GM10248 (cell line): ENCODE results near the gene OSER1.

Experiments used
- CTCF ChIA-PET: fragments of 300-600 bp; sonication (Branson Sonifier 250); formaldehyde crosslinking; extraction: SDS; loops from one replicate; lab custom pipeline; 2021; ENCODE audit warnings: antibody characterized with exemption; lab: Yijun Ruan, JAX
- POLR2A ChIA-PET: fragments of 350-650 bp; sonication (Branson Sonifier 250); formaldehyde crosslinking; extraction: SDS; loops from one replicate; lab custom pipeline; 2020; ENCODE audit warnings: antibody characterized with exemption; lab: Yijun Ruan, JAX
- DNase-seq: peaks from one replicate; pipeline ENCODE4 v3.0.0; 2012; ENCODE audit errors: extremely low spot score
- TF ChIP-seq, protein P1 (sequence below): IDR thresholded peaks from 2 replicates; pipeline ENCODE4 v1.5.1; 2012; ENCODE audit warnings: mild to moderate bottlenecking, low read depth; ENCODE audit errors: extremely low read depth, missing control alignments, control extremely low read depth

The OSER1 gene

DNA sequence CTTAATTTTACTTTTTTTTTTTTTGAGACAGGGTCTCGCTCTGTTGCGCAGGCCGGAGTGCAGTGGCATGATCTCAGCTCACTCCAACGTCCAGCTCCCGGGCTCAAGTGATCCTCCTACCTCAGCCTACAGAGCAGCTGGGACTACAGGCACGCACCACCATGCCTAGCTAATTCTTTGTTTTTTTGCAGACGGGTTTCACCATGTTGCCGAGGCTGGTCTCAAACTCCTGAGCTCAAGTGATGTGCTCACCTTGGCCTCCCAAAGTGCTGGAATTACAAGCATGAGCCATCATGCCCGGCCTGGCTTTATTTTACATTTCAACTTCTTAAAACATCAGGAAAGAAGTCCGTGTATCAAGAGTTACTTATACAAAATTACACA, 5.7 kb downstream of the OSER1 start:
- ChIA-PET POLR2A (no interaction called here), CTCF (interaction anchor here (1.1 kb wide), 1 partner anchor 9 kb away, joined by 4 read pairs; no protein-coding TSS in a partner anchor)
- DNase-seq = no peak
- TF ChIP-seq, protein P1, sequence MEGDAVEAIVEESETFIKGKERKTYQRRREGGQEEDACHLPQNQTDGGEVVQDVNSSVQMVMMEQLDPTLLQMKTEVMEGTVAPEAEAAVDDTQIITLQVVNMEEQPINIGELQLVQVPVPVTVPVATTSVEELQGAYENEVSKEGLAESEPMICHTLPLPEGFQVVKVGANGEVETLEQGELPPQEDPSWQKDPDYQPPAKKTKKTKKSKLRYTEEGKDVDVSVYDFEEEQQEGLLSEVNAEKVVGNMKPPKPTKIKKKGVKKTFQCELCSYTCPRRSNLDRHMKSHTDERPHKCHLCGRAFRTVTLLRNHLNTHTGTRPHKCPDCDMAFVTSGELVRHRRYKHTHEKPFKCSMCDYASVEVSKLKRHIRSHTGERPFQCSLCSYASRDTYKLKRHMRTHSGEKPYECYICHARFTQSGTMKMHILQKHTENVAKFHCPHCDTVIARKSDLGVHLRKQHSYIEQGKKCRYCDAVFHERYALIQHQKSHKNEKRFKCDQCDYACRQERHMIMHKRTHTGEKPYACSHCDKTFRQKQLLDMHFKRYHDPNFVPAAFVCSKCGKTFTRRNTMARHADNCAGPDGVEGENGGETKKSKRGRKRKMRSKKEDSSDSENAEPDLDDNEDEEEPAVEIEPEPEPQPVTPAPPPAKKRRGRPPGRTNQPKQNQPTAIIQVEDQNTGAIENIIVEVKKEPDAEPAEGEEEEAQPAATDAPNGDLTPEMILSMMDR = no peak

DNA sequence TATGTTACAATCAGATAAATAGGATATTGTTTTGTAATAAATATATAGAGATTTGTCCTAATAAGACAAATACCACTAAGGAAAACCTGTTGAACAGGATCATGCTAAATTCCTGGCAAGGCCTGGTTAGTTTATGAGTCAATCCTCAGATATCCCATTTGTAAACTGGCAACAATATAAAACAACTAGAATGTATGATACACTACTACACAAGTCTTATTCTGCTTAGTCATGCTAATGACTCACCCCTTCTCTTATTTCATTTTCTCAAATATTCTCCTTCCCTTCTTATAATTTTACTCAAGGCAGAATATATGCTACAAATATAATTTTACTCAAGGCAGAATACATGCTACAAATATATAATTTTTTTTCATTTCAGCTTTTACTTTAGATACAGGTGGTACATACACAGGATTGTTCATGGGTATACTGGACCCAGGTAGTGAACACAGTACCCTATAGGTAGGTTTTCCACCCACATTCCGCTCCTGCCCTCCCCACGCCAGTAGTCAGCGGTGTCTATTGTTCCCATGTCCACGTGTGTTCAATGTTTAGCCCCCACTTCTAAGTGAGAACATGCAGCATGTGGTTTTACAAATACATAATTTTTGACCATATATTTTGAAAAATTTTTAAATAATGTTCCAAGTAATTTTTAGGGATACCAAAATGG, 6.3 kb downstream of the OSER1 start:
- TF ChIP-seq, protein P1 = no peak
- POLR2A ChIA-PET = no interaction called here
- no peak for DNase-seq
- CTCF ChIA-PET = interaction anchor here (1.1 kb wide), 1 partner anchor 9 kb away, joined by 4 read pairs; no protein-coding TSS in a partner anchor

DNA sequence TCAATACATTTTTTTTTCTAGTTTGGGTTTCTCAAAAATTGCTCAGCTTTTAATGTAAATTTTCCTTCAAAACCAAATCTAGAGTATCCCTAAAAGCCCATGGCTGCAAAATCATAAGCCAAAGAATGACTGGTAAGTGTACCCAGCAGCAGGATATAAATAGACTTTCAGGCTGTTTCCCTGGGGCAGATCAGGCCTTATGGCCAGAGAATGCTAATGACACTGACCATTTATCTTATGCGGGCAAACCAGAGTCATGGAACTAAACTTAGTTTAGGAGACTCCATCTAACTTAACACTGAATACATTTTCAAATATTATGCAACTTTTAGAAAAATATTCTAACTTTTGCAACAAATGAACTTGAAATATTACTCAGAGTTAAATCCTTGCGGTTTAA, 7.4 kb downstream of the OSER1 start:
- DNase-seq = no peak
- TF ChIP-seq, protein P1 = no peak
- ChIA-PET POLR2A (no interaction called here), CTCF (interaction anchor here (0.9 to 2.2 kb wide), 3 partner anchors 10 to 14 kb away, joined by 4 to 9 read pairs (median 6); no protein-coding TSS in a partner anchor)

DNA sequence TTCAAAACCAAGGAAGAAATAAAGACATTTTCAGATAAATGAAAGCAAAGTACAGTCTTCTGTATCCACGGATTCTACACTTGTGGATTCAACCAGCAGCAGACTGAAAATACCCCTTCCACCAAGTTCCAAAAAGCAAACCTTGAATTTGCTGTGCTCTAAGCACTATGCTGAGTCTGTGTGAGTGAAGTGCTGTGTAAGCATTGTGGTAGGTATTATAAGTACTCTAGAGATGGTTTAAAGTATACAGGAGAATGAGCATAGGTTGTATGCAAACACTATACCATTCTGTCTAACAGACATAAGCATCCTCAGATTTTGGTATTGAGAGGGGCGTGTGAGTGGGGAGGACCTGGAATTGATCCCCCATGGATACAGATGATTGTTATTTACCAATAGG, 9.6 kb downstream of the OSER1 start:
- DNase-seq = no peak

DNA sequence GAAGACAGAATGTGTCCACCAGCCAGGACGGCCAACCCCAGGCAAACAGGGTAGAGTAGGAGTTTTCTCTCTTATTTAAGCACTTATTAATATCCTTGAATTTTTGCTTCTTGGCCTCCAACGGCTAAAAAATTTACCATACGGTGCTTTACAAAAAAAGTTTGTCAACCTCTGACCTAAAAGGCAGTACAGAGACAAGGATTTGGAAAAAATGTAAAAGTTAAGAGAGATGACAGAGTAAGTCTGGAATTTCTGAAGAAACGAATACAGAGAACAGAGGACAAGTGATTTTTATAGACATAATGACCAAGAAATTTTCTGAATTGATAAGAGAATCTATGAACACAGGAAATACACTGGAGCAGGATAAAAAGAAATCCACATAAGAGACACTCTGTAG, 10.2 kb downstream of the OSER1 start:
- ChIA-PET POLR2A (no interaction called here), CTCF (interaction anchor here (3.5 kb wide), 1 partner anchor 12 kb away, joined by 16 read pairs; no protein-coding TSS in a partner anchor)
- no peak for DNase-seq
- TF ChIP-seq, protein P1 = no peak

More for the DNA sequence above, 9.6 kb downstream of the OSER1 start:
- CTCF ChIA-PET = no interaction called here
- POLR2A ChIA-PET = no interaction called here
- TF ChIP-seq, protein P1 = no peak

DNA sequence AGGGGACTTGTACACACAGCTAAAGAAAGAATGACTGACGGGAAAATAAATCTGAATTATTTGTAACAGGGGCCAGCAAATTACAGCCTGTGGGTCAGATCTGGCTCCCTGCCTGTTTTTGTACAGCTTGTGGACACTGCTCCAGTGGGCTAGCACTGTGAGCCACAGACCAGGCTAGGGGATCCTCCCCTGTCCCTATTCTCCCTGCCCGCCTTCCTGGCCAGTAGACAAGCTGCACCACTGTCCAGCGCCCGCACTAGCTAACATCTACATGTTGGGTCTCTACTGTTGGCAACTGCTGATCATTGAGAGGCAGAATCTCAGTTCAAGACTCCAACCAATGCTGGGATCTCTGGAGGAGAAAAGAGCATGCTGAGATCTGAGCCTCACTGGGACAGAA, 10.7 kb downstream of the OSER1 start:
- DNase-seq = no peak
- TF ChIP-seq, protein P1 = no peak
- CTCF ChIA-PET = interaction anchor here (3.5 kb wide), 1 partner anchor 11 kb away, joined by 16 read pairs; no protein-coding TSS in a partner anchor
- POLR2A ChIA-PET = no interaction called here
